Fibroblast of the conjunctiva (primary cell): Measurements from ENCODE around the gene PDCD4.
A peak's percentile ranks its signal among the peaks of the same experiment; 100 is the strongest.
"Not testable (repeated sequence)": the region's sequence is repeated elsewhere in the genome, so short reads cannot be mapped to it uniquely, and the experiment has no call there.

Source experiments
- DNase-seq: peaks from one replicate; pipeline ENCODE4 v3.0.0-alpha.2; 2010; ENCODE audit warnings: low read depth

Gene PDCD4

DNA sequence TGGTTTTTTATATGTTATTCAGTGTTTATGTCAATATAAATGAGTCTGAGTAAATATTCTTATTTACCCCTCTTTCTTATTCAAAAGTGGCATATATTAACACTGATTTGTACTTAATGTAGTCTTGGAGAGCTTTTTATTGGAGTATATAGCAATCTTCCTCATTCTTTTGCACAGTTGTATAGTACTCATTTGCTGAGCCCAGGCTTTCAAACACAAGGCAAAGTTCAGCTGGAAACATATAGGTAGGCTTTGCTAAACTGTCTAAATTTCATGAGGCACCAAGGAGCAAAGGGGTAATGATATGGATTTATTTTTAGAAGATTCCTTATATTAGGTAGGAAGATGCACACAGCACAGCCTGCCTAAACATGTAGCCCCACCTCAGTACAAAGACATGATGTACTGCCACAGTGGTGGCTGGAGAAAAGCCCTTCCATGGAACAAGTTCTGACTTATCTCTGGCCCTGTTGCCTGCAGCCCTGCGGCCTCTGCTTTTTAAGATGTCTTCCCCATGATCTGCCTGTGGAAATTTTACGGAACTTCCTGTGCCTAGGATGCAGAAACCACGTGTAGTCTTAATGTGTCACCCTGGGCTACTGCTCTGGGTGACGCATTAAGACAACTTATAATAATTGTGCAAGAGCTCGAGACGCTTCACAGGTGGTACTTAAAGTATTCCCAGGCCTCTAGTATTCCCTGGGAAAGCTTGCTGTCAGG, 9.6 kb upstream of the PDCD4 start:
- DNase-seq, result no peak

DNA sequence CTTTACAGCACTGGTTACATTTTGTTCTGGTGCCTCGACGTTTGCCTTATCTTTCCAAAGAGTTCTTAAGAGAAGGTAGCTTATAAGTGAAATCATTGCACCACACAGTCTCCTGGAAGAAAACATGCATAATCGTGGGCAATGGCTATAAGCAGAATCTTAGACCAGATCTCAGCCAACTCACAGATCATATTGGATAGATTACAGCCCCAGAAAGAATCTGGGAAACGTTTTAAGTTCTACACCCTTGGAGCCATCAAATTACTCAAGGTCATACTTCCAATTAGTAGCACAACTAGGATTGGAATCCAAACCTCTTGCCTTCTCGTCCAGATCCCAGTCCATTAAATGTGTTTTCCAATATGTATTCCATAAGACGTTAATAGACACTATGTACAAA, 8.8 kb upstream of the PDCD4 start:
- DNase-seq, result no peak

- DNase-seq, result no peak
Observed at GRCh38 chr10:110863361-110863760, 8.4 kb upstream of the PDCD4 start.

DNA sequence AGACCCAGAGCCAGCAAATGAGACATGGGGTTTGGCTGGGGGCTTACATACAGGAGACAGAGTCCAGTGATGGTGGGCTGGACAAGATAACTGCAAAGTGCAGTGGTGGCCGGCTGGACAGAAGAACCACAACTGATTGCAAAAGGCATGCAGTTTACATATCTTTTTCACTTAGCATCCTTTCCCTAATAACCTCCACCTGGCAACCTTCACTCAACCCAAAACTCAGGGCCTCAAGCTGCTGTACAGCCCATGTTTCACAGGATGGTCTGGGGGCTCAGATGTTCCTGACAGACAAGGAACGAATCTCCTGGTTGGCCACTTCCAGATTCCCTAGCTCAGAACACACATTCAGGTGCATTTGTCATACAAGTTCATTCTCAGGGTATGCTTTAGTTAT, 7.8 kb upstream of the PDCD4 start:
- no peak for DNase-seq

GRCh38 chr10:110864662-110865140, 7.0 kb upstream of the PDCD4 start:
- DNase-seq, result no peak

- DNase-seq, result peak; percentile 70
Observed at GRCh38 chr10:110865186-110865808, 6.4 kb upstream of the PDCD4 start.

GRCh38 chr10:110865809-110866482, 5.8 kb upstream of the PDCD4 start:
- no peak for DNase-seq

DNA sequence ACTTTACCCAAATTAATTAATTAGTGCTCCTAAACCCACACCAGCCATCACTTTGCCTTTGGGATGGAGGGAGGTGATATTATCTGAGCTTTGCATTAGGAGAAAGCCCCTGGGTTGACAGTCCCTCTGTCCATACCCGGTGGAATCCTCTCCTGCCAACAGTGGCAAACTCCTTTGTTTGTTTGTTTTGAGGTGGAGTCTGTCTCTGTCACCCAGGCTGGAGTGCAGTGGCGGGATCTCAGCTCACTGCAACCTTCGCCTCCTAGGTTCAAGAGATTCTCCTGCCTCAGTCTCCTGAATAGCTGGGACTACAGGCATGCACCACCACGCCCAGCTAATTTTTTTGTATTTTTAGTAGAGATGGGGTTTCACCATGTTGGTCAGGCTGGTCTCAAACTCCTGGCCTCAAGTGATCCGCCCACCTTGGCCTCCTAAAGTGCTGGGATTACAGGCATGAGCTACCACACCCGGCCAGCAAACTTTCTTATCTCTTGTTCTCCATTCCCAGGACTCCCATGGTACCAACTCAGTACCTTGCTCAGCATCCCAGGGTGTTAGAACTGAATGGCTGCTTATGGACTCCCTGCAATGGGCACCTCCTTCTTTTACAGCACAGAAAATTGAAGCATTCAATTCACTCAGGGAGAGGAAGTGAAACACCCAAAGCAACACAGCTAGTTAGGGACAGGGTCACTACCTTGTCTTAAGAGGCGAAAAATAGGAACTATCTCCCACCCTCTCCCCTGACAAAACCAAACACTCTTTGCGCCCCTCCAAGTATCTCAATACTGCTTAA, 4.5 kb upstream of the PDCD4 start:
- DNase-seq, result not testable (repeated sequence)

DNA sequence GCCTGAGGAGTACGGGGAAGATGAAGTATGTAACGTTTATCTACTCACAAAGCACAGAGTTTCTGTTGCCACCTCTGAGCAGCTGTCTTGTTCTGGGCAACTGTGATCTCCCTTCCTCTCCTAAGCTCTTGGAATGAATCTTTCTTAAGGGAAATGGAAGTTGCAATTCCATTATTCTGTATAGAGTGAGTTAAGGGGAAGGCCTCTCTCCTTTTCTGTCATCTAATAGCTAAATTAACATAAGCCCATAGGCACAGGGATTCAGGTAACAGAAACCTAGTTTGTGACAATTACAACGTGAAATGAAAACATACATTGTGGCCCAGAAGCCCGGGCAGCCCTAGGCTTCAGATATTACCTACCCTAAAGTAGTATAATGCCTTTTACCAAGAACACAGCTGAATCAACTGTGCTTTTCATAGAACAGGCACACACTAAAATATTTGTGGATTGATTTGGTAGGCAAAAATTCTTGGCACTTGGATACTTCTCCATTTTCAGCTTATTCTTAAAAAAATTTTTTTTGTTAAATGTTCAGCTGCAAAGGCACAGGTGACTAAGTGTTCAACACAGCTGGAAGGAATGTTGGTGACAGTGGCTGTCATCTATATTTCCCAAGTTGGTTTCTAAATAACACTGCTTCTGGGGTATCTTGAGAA, 3.8 kb upstream of the PDCD4 start:
- no peak for DNase-seq

DNA sequence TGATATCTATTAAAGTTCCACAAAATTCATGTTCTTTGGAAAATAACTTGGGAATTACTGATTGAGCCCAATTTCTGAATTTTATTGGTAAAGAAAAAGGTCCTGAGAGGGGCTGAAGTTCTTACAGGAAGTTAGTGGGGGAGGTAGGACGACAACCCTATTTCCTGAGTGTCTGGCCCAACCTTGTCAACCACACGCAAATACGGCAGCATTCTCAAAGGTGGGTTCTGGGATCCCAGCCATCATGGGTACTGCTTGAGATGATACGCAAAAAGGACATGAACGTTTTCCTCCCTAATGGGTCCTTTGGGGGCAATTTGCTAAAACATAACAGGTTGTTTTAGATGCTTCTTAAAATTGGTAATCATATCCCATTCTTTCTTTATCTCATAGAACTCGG, 2.7 kb upstream of the PDCD4 start:
- DNase-seq, result no peak

GRCh38 chr10:110870823-110871297, 868 bp upstream of the PDCD4 start:
- no peak for DNase-seq

DNA sequence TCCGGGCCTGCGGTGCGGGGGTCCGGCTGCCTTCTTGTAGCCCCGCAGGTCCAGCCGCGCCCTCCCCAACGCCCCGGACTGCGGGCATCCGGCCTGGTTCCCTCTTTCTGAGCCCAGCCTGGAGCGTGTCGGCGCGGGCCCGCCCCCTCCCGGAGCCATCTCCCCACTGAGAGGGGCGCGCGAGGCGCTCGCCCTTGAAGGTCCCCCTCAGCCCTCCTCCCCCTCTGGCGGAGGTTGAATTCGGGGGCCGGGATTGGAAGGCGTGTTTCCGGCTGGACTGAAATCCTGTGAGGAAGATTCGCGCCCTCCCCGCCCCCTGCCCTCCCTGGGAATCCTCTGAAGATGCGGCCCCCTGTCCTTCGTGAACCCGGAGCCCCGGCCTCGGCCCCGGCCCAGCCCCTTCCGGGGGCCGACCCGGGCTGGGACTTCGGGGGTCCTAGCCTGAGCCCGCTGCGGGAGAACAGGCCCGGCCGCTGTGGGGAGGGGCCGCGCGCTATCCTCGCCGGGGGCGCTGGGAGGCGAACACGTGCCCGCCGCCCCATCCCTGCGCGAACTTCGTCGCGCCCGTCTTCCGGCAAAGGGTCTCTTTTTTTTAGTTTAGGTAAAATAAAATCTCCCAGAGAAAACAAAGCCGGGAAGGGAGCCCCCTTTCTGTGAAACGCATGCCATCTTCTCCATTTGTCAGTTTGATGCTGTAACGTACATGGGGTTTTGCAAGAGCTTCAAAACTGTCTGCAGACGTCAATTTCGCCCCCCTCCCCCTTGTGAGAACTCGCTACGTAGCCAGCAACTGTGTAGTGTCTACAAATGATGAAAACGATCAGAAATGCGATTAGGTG, 636 bp downstream of the PDCD4 start:
- peak; percentile 82 for DNase-seq

GRCh38 chr10:110872984-110873923, 1.5 kb downstream of the PDCD4 start:
- no peak for DNase-seq

- no peak for DNase-seq
Observed at GRCh38 chr10:110873951-110874350, 2.2 kb downstream of the PDCD4 start.

DNA sequence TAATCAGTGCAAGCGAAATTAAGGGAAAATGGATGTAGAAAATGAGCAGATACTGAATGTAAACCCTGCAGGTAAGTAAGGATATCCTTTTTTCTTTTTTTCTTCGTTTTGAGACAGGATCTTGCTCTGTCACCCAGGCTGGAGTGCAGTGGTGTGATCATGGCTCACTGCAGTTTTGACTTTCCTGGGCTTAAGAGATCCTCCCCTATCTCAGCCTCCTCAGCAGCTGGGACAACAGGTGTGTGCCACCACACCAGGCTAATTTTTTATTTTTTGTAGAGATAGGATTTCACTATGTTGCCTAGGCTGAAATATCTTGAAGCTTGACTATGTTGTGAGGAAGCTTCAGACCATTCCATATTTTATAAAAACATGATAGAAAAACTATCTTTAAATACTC, 4.3 kb downstream of the PDCD4 start:
- no peak for DNase-seq

DNA sequence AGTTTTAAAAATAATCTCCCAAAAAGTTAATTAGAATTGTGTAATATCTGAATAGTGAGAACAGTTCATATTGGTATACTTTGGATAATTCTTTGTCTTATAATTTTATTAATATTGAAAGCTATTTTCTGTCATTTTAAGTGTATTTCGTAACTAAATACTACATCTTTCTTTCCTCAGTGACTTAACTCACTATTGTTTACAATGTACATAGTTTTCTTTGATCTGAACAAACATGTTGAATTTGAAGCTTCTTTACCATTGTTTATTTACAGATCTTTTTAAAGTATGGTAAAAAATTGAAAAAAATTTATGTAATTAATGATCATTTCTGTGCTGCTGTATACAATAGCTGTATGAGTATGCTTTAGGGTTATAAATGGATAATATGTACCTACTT, 5.1 kb downstream of the PDCD4 start:
- DNase-seq, result no peak

GRCh38 chr10:110880012-110880411, 8.3 kb downstream of the PDCD4 start:
- DNase-seq, result no peak

GRCh38 chr10:110881247-110881646, 9.5 kb downstream of the PDCD4 start:
- no peak for DNase-seq

GRCh38 chr10:110881905-110882304, 10.2 kb downstream of the PDCD4 start:
- DNase-seq, result no peak

DNA sequence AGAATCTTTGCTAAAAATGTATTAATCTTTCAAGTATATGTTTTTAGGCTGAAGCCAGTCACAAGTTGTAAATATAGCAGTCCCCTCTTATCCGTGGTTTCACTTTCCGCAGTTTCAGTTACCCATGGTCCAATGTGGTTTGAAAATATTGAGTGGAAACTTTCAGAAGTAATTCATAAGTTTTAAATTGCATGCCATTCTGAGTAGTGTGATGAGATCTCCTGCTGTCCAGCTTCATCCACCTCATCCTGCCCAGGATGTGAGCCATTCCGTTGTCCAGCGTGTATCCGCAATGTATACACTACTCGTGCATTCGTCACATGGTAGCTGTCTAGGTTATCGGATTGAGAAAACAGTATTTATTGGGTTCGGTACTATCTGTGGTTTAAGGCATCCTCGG, 12.2 kb downstream of the PDCD4 start:
- DNase-seq, result no peak
